OCI-LY3 (cell line): Measurements from ENCODE around the gene CCS.

ENCODE experiments used
- EZH2phosphoT487 ChIP-seq: fragments of 200-600 bp; shearing (Covaris generic); IDR thresholded peaks from 2 replicates; pipeline ENCODE4 v1.6.1; 2018; ENCODE audit warnings: antibody characterized with exemption, mixed run types, low read depth
- TF ChIP-seq, protein P1 (sequence below): fragments of 200-600, 300-600 bp; sonication (generic); IDR thresholded peaks from 2 replicates; pipeline ENCODE4 v1.5.1; 2014; ENCODE audit warnings: antibody characterized with exemption, low read length, low read depth

DNA sequence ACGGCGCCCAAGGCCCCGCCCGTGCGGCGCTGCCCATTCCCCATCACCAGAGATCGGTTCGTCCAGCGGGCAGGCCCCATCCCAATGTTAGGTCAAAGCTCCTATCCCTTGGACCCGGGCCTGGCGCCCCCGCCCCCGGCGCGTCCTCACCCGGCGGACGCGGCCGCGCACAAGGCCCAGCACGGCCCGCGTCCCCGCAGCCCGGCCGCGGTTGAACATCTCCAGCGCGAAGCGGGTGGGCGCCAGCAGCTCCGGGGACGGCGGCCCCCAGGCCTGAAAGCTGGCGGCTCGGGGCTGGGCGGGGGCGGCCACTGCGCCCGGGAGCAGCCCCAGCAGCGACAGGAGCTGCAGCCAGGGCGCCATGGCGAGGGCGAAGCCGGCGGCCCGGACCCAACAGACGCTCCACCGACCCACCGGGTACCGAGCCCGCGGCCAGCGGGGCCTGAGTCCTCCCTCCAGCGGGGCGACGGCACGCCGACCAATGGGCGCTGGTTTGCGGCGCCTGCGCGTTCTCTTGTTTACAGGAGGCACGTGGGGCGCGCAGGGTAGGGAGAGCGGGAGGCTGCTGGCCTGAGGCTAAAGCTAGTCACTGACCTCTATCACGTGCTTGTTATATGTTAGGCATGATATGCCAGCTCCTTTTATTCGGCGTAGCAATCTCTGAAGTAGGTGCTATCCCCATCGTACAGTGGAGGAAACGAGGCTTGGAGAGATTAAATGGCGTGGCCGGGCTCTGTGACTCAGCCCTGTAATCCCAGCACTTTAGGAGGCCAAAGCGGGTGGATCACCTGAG is 24.7 kb upstream of the CCS start, which contains the start of gene CTSF:
- TF ChIP-seq, protein P1, sequence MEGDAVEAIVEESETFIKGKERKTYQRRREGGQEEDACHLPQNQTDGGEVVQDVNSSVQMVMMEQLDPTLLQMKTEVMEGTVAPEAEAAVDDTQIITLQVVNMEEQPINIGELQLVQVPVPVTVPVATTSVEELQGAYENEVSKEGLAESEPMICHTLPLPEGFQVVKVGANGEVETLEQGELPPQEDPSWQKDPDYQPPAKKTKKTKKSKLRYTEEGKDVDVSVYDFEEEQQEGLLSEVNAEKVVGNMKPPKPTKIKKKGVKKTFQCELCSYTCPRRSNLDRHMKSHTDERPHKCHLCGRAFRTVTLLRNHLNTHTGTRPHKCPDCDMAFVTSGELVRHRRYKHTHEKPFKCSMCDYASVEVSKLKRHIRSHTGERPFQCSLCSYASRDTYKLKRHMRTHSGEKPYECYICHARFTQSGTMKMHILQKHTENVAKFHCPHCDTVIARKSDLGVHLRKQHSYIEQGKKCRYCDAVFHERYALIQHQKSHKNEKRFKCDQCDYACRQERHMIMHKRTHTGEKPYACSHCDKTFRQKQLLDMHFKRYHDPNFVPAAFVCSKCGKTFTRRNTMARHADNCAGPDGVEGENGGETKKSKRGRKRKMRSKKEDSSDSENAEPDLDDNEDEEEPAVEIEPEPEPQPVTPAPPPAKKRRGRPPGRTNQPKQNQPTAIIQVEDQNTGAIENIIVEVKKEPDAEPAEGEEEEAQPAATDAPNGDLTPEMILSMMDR, result no peak
- TF ChIP-seq EZH2phosphoT487, result no peak
